ENCODE results near the gene PHLPP2. TPM values are rescaled to one million over a fixed set of nuclear protein-coding genes. Genes with fewer than 3 reads are reported as not detected.

Gene PHLPP2
- total and polyA plus RNA-seq, 2 experiments from 2014 or later = 7.4 to 15.0 TPM

DNA sequence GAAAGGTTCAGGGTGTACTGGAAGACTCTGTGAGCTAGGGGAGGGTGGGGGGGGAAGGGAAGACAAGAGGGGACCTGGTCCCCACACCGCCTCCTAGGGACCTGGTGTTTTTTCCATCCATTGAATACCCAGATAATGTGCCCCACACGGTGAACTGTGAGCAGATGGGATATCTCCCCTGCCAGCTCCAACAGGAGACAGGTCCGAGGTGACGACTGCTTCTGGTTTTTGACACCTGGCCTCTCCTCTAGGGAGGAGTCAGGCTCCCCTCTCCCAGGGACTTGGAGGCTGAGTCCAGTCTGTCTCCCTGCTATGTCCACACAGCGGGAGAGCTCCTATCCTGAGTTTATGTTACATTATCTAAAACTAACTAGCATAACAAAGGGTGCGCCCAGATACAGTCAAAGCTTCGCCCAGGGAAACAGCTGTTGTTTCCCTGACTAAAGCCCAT lies 96.7 kb downstream of the PHLPP2 start:
- H3K79me2 ChIP-seq = peaks cover 18% of the 10 kb centered on the region
- peaks cover 8% of the 10 kb centered on the region for H4K20me1 ChIP-seq (ENCODE audit: insufficient read depth, poor library complexity, severe bottlenecking)
- no peak overlapping the region for H3K4me3 ChIP-seq
- TF ChIP-seq EZH2phosphoT487 (IDR thresholded peaks at IDR 0.05; ENCODE audit: low read depth, severe bottlenecking, unreplicated experiment) = no peak
- TF ChIP-seq, protein P1, sequence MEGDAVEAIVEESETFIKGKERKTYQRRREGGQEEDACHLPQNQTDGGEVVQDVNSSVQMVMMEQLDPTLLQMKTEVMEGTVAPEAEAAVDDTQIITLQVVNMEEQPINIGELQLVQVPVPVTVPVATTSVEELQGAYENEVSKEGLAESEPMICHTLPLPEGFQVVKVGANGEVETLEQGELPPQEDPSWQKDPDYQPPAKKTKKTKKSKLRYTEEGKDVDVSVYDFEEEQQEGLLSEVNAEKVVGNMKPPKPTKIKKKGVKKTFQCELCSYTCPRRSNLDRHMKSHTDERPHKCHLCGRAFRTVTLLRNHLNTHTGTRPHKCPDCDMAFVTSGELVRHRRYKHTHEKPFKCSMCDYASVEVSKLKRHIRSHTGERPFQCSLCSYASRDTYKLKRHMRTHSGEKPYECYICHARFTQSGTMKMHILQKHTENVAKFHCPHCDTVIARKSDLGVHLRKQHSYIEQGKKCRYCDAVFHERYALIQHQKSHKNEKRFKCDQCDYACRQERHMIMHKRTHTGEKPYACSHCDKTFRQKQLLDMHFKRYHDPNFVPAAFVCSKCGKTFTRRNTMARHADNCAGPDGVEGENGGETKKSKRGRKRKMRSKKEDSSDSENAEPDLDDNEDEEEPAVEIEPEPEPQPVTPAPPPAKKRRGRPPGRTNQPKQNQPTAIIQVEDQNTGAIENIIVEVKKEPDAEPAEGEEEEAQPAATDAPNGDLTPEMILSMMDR (IDR thresholded peaks at IDR 0.05; ENCODE audit: poor library complexity) = no peak
- no peak for TF ChIP-seq EZH2 (IDR thresholded peaks at IDR 0.05; ENCODE audit: borderline replicate concordance)
- peak overlapping the region; percentile 94 for H3K27ac ChIP-seq
- H3K9me2 ChIP-seq (replicated peaks; ENCODE audit: insufficient read depth) = no peaks in the 10 kb centered on the region
- H3K36me3 ChIP-seq (replicated peaks; ENCODE audit: insufficient read depth, low read depth) = no peaks in the 10 kb centered on the region
- peak overlapping the region; percentile 92 for H3K4me2 ChIP-seq
- H2AFZ ChIP-seq = no peak overlapping the region
- DNase-seq (ENCODE audit: low spot score) = no peak
- H3K9me3 ChIP-seq (ENCODE audit: low read depth) = no peaks in the 10 kb centered on the region
- H3K27me3 ChIP-seq = peaks cover 7% of the 10 kb centered on the region
- WGBS (ENCODE audit: low lambda C conversion rate, missing lambda C conversion rate) = 71% methylated on average over 7 of the region's 7 CpGs
- H3K4me1 ChIP-seq (ENCODE audit: insufficient read depth) = no peaks in the 10 kb centered on the region

DNA sequence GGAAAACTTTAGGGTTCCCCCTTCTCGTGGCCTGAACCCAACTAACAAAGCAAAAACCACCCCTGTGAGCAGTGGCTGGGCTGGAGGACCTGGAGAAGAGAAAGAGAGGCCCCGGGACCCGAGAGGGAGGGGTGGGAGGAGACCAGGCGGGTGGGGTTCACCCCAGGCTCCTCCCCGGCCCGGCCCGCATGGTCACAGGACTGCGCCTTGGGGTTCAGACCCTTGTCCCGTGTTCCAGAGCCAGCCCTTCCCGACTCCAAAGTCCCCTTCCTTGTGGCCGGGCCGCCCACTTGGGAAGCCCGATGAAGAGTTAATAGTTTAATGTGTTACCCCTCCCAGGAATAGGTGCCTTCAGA lies 97.7 kb downstream of the PHLPP2 start:
- 6% methylated on average over 8 of the region's 13 CpGs for WGBS (ENCODE audit: low lambda C conversion rate, missing lambda C conversion rate)

DNA sequence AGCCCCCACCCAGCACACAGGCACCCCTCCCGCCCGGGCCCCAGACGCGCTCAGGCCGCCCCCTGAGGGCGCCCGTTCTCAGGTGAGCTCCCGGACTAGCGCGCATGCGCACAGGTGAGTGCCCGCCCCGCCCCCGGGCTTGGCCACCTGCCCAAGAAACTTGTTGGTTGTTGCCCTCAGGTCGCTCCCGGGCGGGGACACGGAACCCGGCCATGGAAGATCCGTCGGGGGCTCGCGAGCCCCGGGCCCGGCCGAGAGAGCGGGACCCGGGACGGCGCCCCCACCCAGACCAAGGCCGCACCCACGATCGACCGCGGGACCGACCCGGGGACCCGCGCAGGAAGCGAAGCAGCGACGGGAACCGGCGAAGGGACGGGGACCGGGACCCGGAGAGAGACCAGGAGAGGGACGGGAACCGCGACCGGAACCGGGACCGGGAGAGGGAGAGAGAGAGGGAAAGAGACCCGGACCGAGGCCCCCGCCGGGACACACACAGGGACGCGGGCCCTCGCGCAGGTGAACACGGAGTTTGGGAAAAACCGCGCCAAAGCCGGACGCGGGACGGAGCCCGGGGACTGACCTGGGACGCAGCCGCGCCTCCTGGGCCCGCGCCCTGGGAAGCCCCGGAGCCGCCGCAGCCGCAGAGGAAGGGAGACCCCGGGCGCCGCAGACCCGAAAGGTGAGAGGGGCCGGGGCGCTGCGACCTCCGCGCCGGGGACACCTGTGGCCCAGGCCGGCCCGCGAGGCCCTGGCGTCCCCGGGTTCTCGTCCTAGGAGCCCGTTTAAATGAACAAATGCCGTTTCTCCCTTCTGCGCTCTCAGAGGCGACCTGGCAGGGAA lies 98.3 kb downstream of the PHLPP2 start, which contains the start of gene MARVELD3:
TSS of gene MARVELD3 (plus strand) at position 167 of the 840 bp plus-strand sequence. CDS start at position 213, 46 bp downstream.
- H3K9me3 ChIP-seq (ENCODE audit: low read depth) = no peaks in the 10 kb centered on the region
- H3K9me2 ChIP-seq (replicated peaks; ENCODE audit: insufficient read depth) = no peaks in the 10 kb centered on the region
- peaks cover 7% of the 10 kb centered on the region for H3K27me3 ChIP-seq
- no peaks in the 10 kb centered on the region for H3K4me1 ChIP-seq (ENCODE audit: insufficient read depth)
- peak; percentile 92 for DNase-seq (ENCODE audit: low spot score)
- WGBS (ENCODE audit: low lambda C conversion rate, missing lambda C conversion rate) = 2% methylated on average over 76 of the region's 98 CpGs
- peak within 1 kb of the TSS; percentile 94 for H3K27ac ChIP-seq
- peaks cover 6% of the 10 kb centered on the region for H4K20me1 ChIP-seq (ENCODE audit: insufficient read depth, poor library complexity, severe bottlenecking)
- peak within 1 kb of the TSS; percentile 92 for H3K4me2 ChIP-seq
- TF ChIP-seq EZH2 (IDR thresholded peaks at IDR 0.05; ENCODE audit: borderline replicate concordance) = peak; percentile 77
- TF ChIP-seq, protein P1 (IDR thresholded peaks at IDR 0.05; ENCODE audit: poor library complexity) = peak; percentile 27
- peak; percentile 28 for TF ChIP-seq EZH2phosphoT487 (IDR thresholded peaks at IDR 0.05; ENCODE audit: low read depth, severe bottlenecking, unreplicated experiment)
- peak within 1 kb of the TSS; percentile 54 for H3K4me3 ChIP-seq
- no peaks in the 10 kb centered on the region for H3K36me3 ChIP-seq (replicated peaks; ENCODE audit: insufficient read depth, low read depth)
- H2AFZ ChIP-seq = peak within 1 kb of the TSS; percentile 98
- peaks cover 18% of the 10 kb centered on the region for H3K79me2 ChIP-seq

More for the DNA sequence above, 97.7 kb downstream of the PHLPP2 start:
- Histone ChIP-seq H3K9me3 (ENCODE audit: low read depth) (no peaks in the 10 kb centered on the region), H2AFZ (peak overlapping the region; percentile 98), H3K4me3 (peak overlapping the region; percentile 54), H3K27ac (peak overlapping the region; percentile 94), H3K4me1 (ENCODE audit: insufficient read depth) (no peaks in the 10 kb centered on the region), H3K27me3 (peaks cover 7% of the 10 kb centered on the region), H3K36me3 (replicated peaks; ENCODE audit: insufficient read depth, low read depth) (no peaks in the 10 kb centered on the region), H3K4me2 (peak overlapping the region; percentile 92), H4K20me1 (ENCODE audit: insufficient read depth, poor library complexity, severe bottlenecking) (peaks cover 6% of the 10 kb centered on the region), H3K9me2 (replicated peaks; ENCODE audit: insufficient read depth) (no peaks in the 10 kb centered on the region), H3K79me2 (peaks cover 18% of the 10 kb centered on the region)
- no peak for TF ChIP-seq EZH2phosphoT487 (IDR thresholded peaks at IDR 0.05; ENCODE audit: low read depth, severe bottlenecking, unreplicated experiment)
- TF ChIP-seq EZH2 (IDR thresholded peaks at IDR 0.05; ENCODE audit: borderline replicate concordance) = no peak
- TF ChIP-seq, protein P1 (IDR thresholded peaks at IDR 0.05; ENCODE audit: poor library complexity) = no peak
- DNase-seq (ENCODE audit: low spot score) = peak; percentile 83

Data from hepatocyte (in vitro differentiated cells).